Measurements from ENCODE around the gene PALLD. TPM values are rescaled to one million over a fixed set of nuclear protein-coding genes. Genes with fewer than 3 reads are reported as not detected.

PALLD gene
- total and polyA plus RNA-seq, 2 experiments from 2014 or later: 17.9 to 30.5 TPM

DNA sequence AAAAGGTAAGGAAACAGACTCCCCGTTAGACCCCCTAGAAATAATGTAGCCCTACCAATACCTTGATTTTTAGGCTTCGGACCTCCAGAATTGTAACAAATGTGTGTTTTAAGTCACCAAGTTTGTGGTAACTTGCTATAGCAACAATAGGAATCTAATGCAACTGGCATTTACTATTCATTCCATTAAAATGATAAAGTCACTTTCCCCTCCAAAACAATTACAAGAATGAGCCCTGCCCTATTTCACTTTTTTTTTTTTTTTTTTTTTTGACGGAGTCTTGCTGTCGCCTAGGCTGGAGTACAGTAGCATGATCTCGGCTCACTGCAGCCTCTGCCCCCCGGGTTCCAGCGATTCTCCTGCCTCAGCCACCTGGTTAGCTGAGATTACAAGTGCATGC, 13.0 kb upstream of the PALLD start:
- H3K79me2 ChIP-seq (ENCODE audit: insufficient read depth): peaks cover 8% of the 10 kb centered on the region
- TF ChIP-seq EZH2 (IDR thresholded peaks at IDR 0.05; ENCODE audit: insufficient read depth, poor library complexity, severe bottlenecking) (no peak), EZH2phosphoT487 (IDR thresholded peaks at IDR 0.05; ENCODE audit: insufficient read depth, low read depth) (no peak)
- in situ Hi-C loops (cut with MboI): no loop called here
- peaks cover 76% of the 10 kb centered on the region for H3K4me1 ChIP-seq (ENCODE audit: insufficient read depth)
- H3K9me2 ChIP-seq (ENCODE audit: insufficient read depth): no peaks in the 10 kb centered on the region
- WGBS, 2 experiments (ENCODE audit: low coverage in 1 of 2, low lambda C conversion rate in 2 of 2, missing lambda C conversion rate in 2 of 2): 37 to 41% methylated on average over 6 to 7 of the region's 7 CpGs
- no peaks in the 10 kb centered on the region for H3K27me3 ChIP-seq (replicated peaks; ENCODE audit: insufficient read depth)
- DNase-seq: peak; percentile 84
- H4K20me1 ChIP-seq (ENCODE audit: insufficient read depth): no peaks in the 10 kb centered on the region
- no peaks in the 10 kb centered on the region for H3K36me3 ChIP-seq (ENCODE audit: low read depth)
- peak overlapping the region; percentile 65 for H3K4me2 ChIP-seq (ENCODE audit: unreplicated experiment)
- 0 out of 2 replicates have a peak overlapping the region, but pooled peaks have one; percentile 3 for H2AFZ ChIP-seq
- H3F3A ChIP-seq (ENCODE audit: insufficient read depth): peaks cover 76% of the 10 kb centered on the region
- peak overlapping the region; percentile 65 for H3K9ac ChIP-seq
- peak overlapping the region; percentile 26 for H3K4me3 ChIP-seq
- H3K27ac ChIP-seq: peak overlapping the region; percentile 96
- H3K9me3 ChIP-seq (ENCODE audit: low read depth): no peaks in the 10 kb centered on the region

- 0 out of 2 replicates have a peak, but pooled peaks cover under 1% of the 10 kb centered on the region for H3K79me2 ChIP-seq (ENCODE audit: insufficient read depth)
- H3K9ac ChIP-seq: peak overlapping the region; percentile 57
- peak overlapping the region; percentile 96 for H3K27ac ChIP-seq
- in situ Hi-C loops (cut with MboI): no loop called here
- H3K4me1 ChIP-seq (ENCODE audit: insufficient read depth): peaks cover 69% of the 10 kb centered on the region
- H3F3A ChIP-seq (ENCODE audit: insufficient read depth): peaks cover 76% of the 10 kb centered on the region
- 0 out of 2 replicates have a peak overlapping the region, but pooled peaks have one; percentile 8 for H3K4me3 ChIP-seq
- DNase-seq: peak; percentile 91
- peak overlapping the region; percentile 27 for H3K4me2 ChIP-seq (ENCODE audit: unreplicated experiment)
- H3K27me3 ChIP-seq (replicated peaks; ENCODE audit: insufficient read depth): no peaks in the 10 kb centered on the region
- no peaks in the 10 kb centered on the region for H4K20me1 ChIP-seq (ENCODE audit: insufficient read depth)
- H3K9me3 ChIP-seq (ENCODE audit: low read depth): no peaks in the 10 kb centered on the region
- H2AFZ ChIP-seq: peak overlapping the region; percentile 30
- H3K9me2 ChIP-seq (ENCODE audit: insufficient read depth): no peaks in the 10 kb centered on the region
- TF ChIP-seq EZH2 (IDR thresholded peaks at IDR 0.05; ENCODE audit: insufficient read depth, poor library complexity, severe bottlenecking): no peak
- no peak for TF ChIP-seq EZH2phosphoT487 (IDR thresholded peaks at IDR 0.05; ENCODE audit: insufficient read depth, low read depth)
- no peaks in the 10 kb centered on the region for H3K36me3 ChIP-seq (ENCODE audit: low read depth)
Measured at GRCh38 chr4:168484626-168485025, 12.2 kb upstream of the PALLD start.

GRCh38 chr4:168485156-168485910, 11.5 kb upstream of the PALLD start:
- Histone ChIP-seq H3K4me1 (ENCODE audit: insufficient read depth) (peaks cover 69% of the 10 kb centered on the region), H3F3A (ENCODE audit: insufficient read depth) (peaks cover 76% of the 10 kb centered on the region), H3K4me2 (ENCODE audit: unreplicated experiment) (peak overlapping the region; percentile 27), H3K9me2 (ENCODE audit: insufficient read depth) (no peaks in the 10 kb centered on the region), H3K79me2 (ENCODE audit: insufficient read depth) (no peaks in the 10 kb centered on the region), H4K20me1 (ENCODE audit: insufficient read depth) (no peaks in the 10 kb centered on the region), H2AFZ (peak overlapping the region; percentile 30), H3K27me3 (replicated peaks; ENCODE audit: insufficient read depth) (no peaks in the 10 kb centered on the region), H3K27ac (peak overlapping the region; percentile 96), H3K4me3 (0 out of 2 replicates have a peak overlapping the region, but pooled peaks have one; percentile 8), H3K9me3 (ENCODE audit: low read depth) (no peaks in the 10 kb centered on the region), H3K36me3 (ENCODE audit: low read depth) (no peaks in the 10 kb centered on the region), H3K9ac (peak overlapping the region; percentile 35)
- in situ Hi-C loops (cut with MboI): no loop called here
- TF ChIP-seq EZH2 (IDR thresholded peaks at IDR 0.05; ENCODE audit: insufficient read depth, poor library complexity, severe bottlenecking) (no peak), EZH2phosphoT487 (IDR thresholded peaks at IDR 0.05; ENCODE audit: insufficient read depth, low read depth) (no peak)
- DNase-seq: no peak
- 75 to 80% methylated on average over 2 of the region's 2 CpGs for WGBS, 2 experiments (ENCODE audit: low coverage in 1 of 2, low lambda C conversion rate in 2 of 2, missing lambda C conversion rate in 2 of 2)

DNA sequence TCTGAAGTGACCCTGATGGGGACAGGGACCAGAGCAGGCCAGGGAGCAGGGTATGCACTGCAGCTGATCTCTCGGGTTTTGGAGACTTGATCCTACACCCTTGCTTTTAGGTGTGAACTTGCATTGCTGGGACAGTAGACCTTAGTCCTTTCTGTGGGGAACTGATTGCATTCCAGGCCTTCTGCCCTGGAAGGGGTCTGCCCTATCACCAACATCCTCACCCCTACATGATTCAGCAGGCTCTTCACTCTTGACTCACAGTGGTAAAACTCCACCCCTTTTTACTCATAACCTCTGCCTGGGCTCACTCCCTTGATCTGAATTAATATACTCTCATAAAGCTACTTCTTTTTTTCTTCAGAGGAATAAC, 10.0 kb upstream of the PALLD start:
- H4K20me1 ChIP-seq (ENCODE audit: insufficient read depth): no peaks in the 10 kb centered on the region
- no peaks in the 10 kb centered on the region for H3K9me3 ChIP-seq (ENCODE audit: low read depth)
- WGBS, 2 experiments (ENCODE audit: low coverage in 1 of 2, low lambda C conversion rate in 2 of 2, missing lambda C conversion rate in 2 of 2): 50 to 67% methylated on average over 1 of the region's 1 CpG
- H3F3A ChIP-seq (ENCODE audit: insufficient read depth): peaks cover 61% of the 10 kb centered on the region
- DNase-seq: peak; percentile 84
- H3K4me1 ChIP-seq (ENCODE audit: insufficient read depth): peaks cover 62% of the 10 kb centered on the region
- H2AFZ ChIP-seq: peak overlapping the region; percentile 64
- in situ Hi-C loops (cut with MboI): no loop called here
- H3K79me2 ChIP-seq (ENCODE audit: insufficient read depth): no peaks in the 10 kb centered on the region
- H3K27ac ChIP-seq: peak overlapping the region; percentile 74
- H3K9me2 ChIP-seq (ENCODE audit: insufficient read depth): no peaks in the 10 kb centered on the region
- 0 out of 2 replicates have a peak overlapping the region, but pooled peaks have one; percentile 16 for H3K4me3 ChIP-seq
- TF ChIP-seq EZH2phosphoT487 (IDR thresholded peaks at IDR 0.05; ENCODE audit: insufficient read depth, low read depth) (no peak), EZH2 (IDR thresholded peaks at IDR 0.05; ENCODE audit: insufficient read depth, poor library complexity, severe bottlenecking) (no peak)
- H3K27me3 ChIP-seq (replicated peaks; ENCODE audit: insufficient read depth): no peaks in the 10 kb centered on the region
- H3K4me2 ChIP-seq (ENCODE audit: unreplicated experiment): peak overlapping the region; percentile 64
- peak overlapping the region; percentile 42 for H3K9ac ChIP-seq
- H3K36me3 ChIP-seq (ENCODE audit: low read depth): no peaks in the 10 kb centered on the region

Data from GM23248 (cell line).